CD4-positive, alpha-beta T cell (primary cell): ENCODE measurements around the gene ZDHHC8. TPM values are rescaled to one million over a fixed set of nuclear protein-coding genes. Genes with fewer than 3 reads are reported as not detected.

Source experiments
- ATAC-seq: fragments of 200-7000 bp; cut with Tn5 transposase; one replicate; pipeline ENCODE4 v1.10.0; 2022; ENCODE audit warnings: mild to moderate bottlenecking; ENCODE audit not compliant: poor library complexity
- CTCF ChIA-PET: fragments of 350-600 bp; sonication (Branson Sonifier 250); formaldehyde crosslinking; loops from one replicate; lab custom pipeline; 2021; ENCODE audit warnings: antibody characterized with exemption, inconsistent platforms; lab: Charles Lee
- POLR2A ChIA-PET: fragments of 350-600 bp; sonication (Branson Sonifier 250); formaldehyde crosslinking; loops from one replicate; lab custom pipeline; 2021; ENCODE audit warnings: antibody characterized with exemption, inconsistent platforms; lab: Charles Lee
- DNase-seq, 14 experiments: peaks; one replicate each; pipeline ENCODE4 v3.0.0-alpha.2; 2013 to 2020; ENCODE audit warnings: mixed read lengths in 2 of 14
- H3K27ac ChIP-seq, 2 donors: one replicate each; pipeline versions ENCODE4 v1.5.1 to v1.7.0; 2013; ENCODE audit warnings: low read length in 2 of 2, low read depth in 1 of 2, mild to moderate bottlenecking in 1 of 2
- H3K27me3 ChIP-seq, 2 experiments: 1 replicate in 1 of 2; 2 replicates in 1 of 2; pipeline versions ENCODE4 v1.6.1 to v1.7.0; 2013; ENCODE audit warnings: low read length in 2 of 2, control low read depth in 1 of 2, mild to moderate bottlenecking in 1 of 2, moderate library complexity in 1 of 2; ENCODE audit not compliant: insufficient read depth in 2 of 2, control insufficient read depth in 1 of 2
- H3K36me3 ChIP-seq: one replicate; pipeline ENCODE4 v1.6.1; 2013; ENCODE audit warnings: low read length, control low read depth; ENCODE audit not compliant: insufficient read depth
- H3K4me1 ChIP-seq: one replicate; pipeline ENCODE4 v1.6.1; 2013; ENCODE audit warnings: low read length, control low read depth; ENCODE audit not compliant: insufficient read depth
- H3K4me3 ChIP-seq: one replicate; pipeline ENCODE4 v1.5.1; 2013; ENCODE audit warnings: mild to moderate bottlenecking, low read length, moderate library complexity
- H3K9me3 ChIP-seq, 2 experiments: 1 replicate in 1 of 2; 2 replicates in 1 of 2; pipeline versions ENCODE4 v1.6.1 to v1.7.0; 2013; ENCODE audit warnings: low read length in 2 of 2, mild to moderate bottlenecking in 2 of 2, control low read depth in 1 of 2, moderate library complexity in 1 of 2; ENCODE audit not compliant: control insufficient read depth in 1 of 2, insufficient read depth in 1 of 2
- H3K27ac Mint-ChIP-seq: one replicate; pipeline ENCODE4 v1.8.0; 2020; ENCODE audit warnings: mixed read lengths
- H3K27me3 Mint-ChIP-seq: one replicate; pipeline ENCODE4 v1.8.0; 2021; ENCODE audit warnings: mixed read lengths
- H3K36me3 Mint-ChIP-seq: one replicate; pipeline ENCODE4 v1.8.0; 2021; ENCODE audit warnings: low read depth, mixed read lengths
- H3K4me1 Mint-ChIP-seq: one replicate; pipeline ENCODE4 v1.8.0; 2021; ENCODE audit warnings: low read depth, mixed read lengths
- H3K4me3 Mint-ChIP-seq: one replicate; pipeline ENCODE4 v1.8.0; 2020; ENCODE audit warnings: mild to moderate bottlenecking, mixed read lengths
- H3K9me3 Mint-ChIP-seq: one replicate; pipeline ENCODE4 v1.8.0; 2020; ENCODE audit warnings: mixed read lengths
- intact Hi-C, 2 experiments: fragments of 100-400 bp; cut with DNase I in 1 of 2; cut with micrococcal nuclease in 1 of 2; formaldehyde crosslinking; loops; one replicate each; pipeline versions ENCODE4 v1.15.1 to v1.9.0; 2023 to 2025; cut with DNase I, micrococcal nuclease
- total RNA-seq, 174 experiments: library from RNA in 2 of 174; stranded (reverse) in 2 of 174; gene quantifications; one replicate each; pipeline ENCODE4 v1.2.3 and lab custom pipeline; 2021 to 2026
- TF ChIP-seq, protein P1 (sequence below): fragments of 200-600 bp; IDR thresholded peaks from one replicate; pipeline ENCODE4 v1.8.0; 2022; ENCODE audit warnings: antibody characterized with exemption, mild to moderate bottlenecking

ZDHHC8 gene
- total RNA-seq, 2 experiments from 2014 or later = 44.9 to 49.3 TPM

DNA sequence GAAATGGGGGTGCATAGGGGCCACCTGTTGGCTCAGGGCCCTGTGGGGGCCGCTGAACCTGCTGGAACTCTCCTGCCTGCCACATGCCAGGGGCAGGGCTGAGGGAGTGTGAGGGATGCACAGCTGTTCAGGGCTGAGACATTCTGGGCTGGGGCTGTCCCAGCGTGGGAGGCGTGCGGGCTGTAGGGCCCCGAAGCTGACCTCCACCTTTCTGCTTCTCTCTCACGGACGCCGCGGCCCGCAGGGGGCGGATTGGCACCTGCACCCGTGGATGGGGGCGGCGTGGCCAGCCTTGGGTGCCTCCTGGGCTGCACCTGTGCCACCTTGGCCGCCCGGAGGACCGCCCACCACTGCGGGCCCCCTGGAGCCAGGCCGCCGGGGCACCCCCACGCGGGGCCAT lies 15.2 kb downstream of the ZDHHC8 start:
- no peaks in the 10 kb centered on the region for H3K27me3 ChIP-seq
- no peak overlapping the region for H3K4me3 Mint-ChIP-seq
- DNase-seq (no peak), ATAC-seq (no peak)
- H3K4me1 Mint-ChIP-seq = no peaks in the 10 kb centered on the region
- intact Hi-C loops = no loop called here
- no peak overlapping the region for H3K4me3 ChIP-seq
- no peaks in the 10 kb centered on the region for H3K9me3 ChIP-seq
- POLR2A ChIA-PET = no interaction called here
- no peaks in the 10 kb centered on the region for H3K36me3 Mint-ChIP-seq
- CTCF ChIA-PET = no interaction called here
- H3K27me3 Mint-ChIP-seq = no peaks in the 10 kb centered on the region
- H3K36me3 ChIP-seq = peaks cover 3% of the 10 kb centered on the region
- no peak overlapping the region for H3K27ac Mint-ChIP-seq
- TF ChIP-seq, protein P1, sequence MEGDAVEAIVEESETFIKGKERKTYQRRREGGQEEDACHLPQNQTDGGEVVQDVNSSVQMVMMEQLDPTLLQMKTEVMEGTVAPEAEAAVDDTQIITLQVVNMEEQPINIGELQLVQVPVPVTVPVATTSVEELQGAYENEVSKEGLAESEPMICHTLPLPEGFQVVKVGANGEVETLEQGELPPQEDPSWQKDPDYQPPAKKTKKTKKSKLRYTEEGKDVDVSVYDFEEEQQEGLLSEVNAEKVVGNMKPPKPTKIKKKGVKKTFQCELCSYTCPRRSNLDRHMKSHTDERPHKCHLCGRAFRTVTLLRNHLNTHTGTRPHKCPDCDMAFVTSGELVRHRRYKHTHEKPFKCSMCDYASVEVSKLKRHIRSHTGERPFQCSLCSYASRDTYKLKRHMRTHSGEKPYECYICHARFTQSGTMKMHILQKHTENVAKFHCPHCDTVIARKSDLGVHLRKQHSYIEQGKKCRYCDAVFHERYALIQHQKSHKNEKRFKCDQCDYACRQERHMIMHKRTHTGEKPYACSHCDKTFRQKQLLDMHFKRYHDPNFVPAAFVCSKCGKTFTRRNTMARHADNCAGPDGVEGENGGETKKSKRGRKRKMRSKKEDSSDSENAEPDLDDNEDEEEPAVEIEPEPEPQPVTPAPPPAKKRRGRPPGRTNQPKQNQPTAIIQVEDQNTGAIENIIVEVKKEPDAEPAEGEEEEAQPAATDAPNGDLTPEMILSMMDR = no peak
- no peaks in the 10 kb centered on the region for H3K4me1 ChIP-seq
- H3K9me3 Mint-ChIP-seq = no peaks in the 10 kb centered on the region
- no peak overlapping the region for H3K27ac ChIP-seq

DNA sequence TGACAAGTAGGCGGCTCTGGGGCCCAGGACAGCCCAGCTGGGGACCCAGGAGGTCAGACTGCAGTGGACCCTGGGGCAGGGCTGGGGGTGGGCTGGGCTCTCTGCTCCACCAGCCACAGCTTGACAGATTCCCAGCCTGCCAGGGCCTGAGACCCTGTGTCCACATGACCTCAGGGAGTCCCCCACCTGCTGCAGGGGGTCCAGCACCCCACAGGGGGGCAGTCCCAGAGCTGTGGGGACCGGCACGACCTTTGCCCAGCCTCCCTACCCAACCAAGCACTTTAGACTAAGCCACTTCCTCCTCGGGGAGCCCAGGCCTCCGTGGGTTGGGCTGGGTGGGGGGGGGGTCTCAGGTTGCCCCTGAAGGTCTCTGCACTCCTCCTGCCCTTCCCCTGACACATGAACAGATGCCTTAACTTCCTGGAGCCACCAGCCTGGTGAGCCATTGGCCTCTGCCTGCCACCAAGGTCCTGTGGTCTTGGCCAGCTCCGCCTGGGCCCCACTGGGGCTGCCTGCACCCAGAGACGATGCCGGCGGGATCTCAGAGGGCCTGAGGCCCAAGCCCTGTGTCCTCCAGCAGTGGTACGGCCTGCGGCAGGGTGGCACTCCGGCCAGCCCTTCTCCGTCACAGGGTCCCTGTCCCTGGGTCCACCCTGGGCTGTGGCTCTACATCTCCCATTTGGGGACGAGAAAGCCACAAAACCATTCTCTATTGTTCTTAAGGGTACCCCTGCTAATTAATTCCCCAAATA lies 15.8 kb downstream of the ZDHHC8 start:
- ChIA-PET POLR2A (no interaction called here), CTCF (no interaction called here)
- no peak overlapping the region for H3K4me3 Mint-ChIP-seq

DNA sequence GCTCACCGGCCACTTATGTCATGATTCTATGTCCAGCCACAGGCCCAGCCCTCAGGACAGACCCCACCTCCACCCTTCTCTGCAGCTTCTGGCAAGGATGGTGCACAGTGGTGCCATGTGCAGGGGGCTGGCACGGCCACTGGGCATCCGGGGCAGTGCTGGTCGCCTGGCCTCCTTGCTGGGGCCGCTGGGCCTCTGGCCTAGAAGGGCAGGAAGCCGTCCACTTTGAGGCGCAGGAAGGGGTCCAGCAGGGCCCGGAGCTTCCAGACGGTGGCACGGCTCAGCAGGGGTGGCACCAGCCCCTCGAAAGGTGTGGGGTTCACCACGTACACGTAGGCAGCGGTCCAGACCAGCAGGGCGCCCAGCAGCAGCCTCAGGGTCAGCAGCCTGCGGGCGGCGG lies 16.8 kb downstream of the ZDHHC8 start:
- TF ChIP-seq, protein P1 = no peak
- no peak overlapping the region for H3K27ac ChIP-seq
- ATAC-seq = no peak
- no peaks in the 10 kb centered on the region for H3K4me1 ChIP-seq
- Mint-ChIP-seq H3K27ac (no peak overlapping the region), H3K9me3 (no peaks in the 10 kb centered on the region), H3K36me3 (no peaks in the 10 kb centered on the region), H3K4me1 (no peaks in the 10 kb centered on the region), H3K27me3 (no peaks in the 10 kb centered on the region), H3K4me3 (no peak overlapping the region)
- no peak for DNase-seq
- CTCF ChIA-PET = no interaction called here
- H3K36me3 ChIP-seq = peaks cover 3% of the 10 kb centered on the region
- H3K27me3 ChIP-seq = no peaks in the 10 kb centered on the region
- intact Hi-C loops = no loop called here
- no peaks in the 10 kb centered on the region for H3K9me3 ChIP-seq
- POLR2A ChIA-PET = no interaction called here
- no peak overlapping the region for H3K4me3 ChIP-seq

More for the DNA sequence above, 15.8 kb downstream of the ZDHHC8 start:
- H3K27ac Mint-ChIP-seq = no peak overlapping the region
- H3K4me3 ChIP-seq = no peak overlapping the region
- intact Hi-C loops = no loop called here
- H3K9me3 Mint-ChIP-seq = no peaks in the 10 kb centered on the region
- TF ChIP-seq, protein P1 = no peak
- no peaks in the 10 kb centered on the region for H3K4me1 ChIP-seq
- DNase-seq (no peak), ATAC-seq (no peak)
- no peak overlapping the region for H3K27ac ChIP-seq
- no peaks in the 10 kb centered on the region for H3K27me3 ChIP-seq
- no peaks in the 10 kb centered on the region for H3K9me3 ChIP-seq
- peaks cover 3% of the 10 kb centered on the region for H3K36me3 ChIP-seq
- no peaks in the 10 kb centered on the region for H3K36me3 Mint-ChIP-seq
- H3K4me1 Mint-ChIP-seq = no peaks in the 10 kb centered on the region
- H3K27me3 Mint-ChIP-seq = no peaks in the 10 kb centered on the region
